ENCODE measurements around the gene UXT. TPM values are rescaled to one million over a fixed set of nuclear protein-coding genes. Genes with fewer than 3 reads are reported as not detected.
"Not testable (repeated sequence)": the region's sequence is repeated elsewhere in the genome, so short reads cannot be mapped to it uniquely, and the experiment has no call there.

Gene UXT
- total RNA-seq, 2 donors from 2014 or later = 127 to 156 TPM

DNA sequence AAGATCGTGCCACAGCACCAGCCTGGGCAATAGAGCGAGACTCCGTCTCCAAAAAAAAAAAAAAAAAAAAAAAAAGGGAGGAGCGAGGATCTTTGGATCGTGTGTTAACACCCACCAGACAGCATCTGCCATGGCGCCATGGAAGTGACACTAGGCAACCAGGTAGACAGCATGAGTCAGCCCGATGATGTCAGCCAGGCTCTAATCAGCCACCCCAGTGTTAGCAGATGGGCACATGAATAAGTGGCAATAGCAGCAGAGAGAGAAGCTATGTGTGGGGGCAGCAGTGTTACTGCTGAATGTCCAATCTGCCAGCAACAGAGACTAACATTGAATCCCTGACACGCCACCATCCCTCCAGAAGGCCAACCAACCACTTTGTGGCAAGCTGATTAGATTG, 45.9 kb downstream of the UXT start:
- H3K9me3 Mint-ChIP-seq = no peaks in the 10 kb centered on the region
- H3K27me3 Mint-ChIP-seq = no peaks in the 10 kb centered on the region
- no peak overlapping the region for H3K4me3 Mint-ChIP-seq
- H3K4me1 Mint-ChIP-seq = no peaks in the 10 kb centered on the region
- ATAC-seq (replicated peaks) = no peak
- H3K36me3 Mint-ChIP-seq (ENCODE audit: low read depth) = no peaks in the 10 kb centered on the region
- no peak overlapping the region for H3K27ac Mint-ChIP-seq

GRCh38 chrX:47612418-47612817, 46.6 kb downstream of the UXT start:
- Mint-ChIP-seq H3K9me3 (no peaks in the 10 kb centered on the region), H3K4me3 (no peak overlapping the region), H3K27me3 (no peaks in the 10 kb centered on the region), H3K27ac (no peak overlapping the region), H3K36me3 (ENCODE audit: low read depth) (no peaks in the 10 kb centered on the region), H3K4me1 (no peaks in the 10 kb centered on the region)
- no peak for ATAC-seq (replicated peaks)

- Mint-ChIP-seq H3K36me3 (ENCODE audit: low read depth) (no peaks in the 10 kb centered on the region), H3K27me3 (no peaks in the 10 kb centered on the region), H3K4me3 (no peak overlapping the region), H3K27ac (no peak overlapping the region), H3K4me1 (no peaks in the 10 kb centered on the region), H3K9me3 (no peaks in the 10 kb centered on the region)
- ATAC-seq (replicated peaks) = no peak
These were observed 47.1 kb downstream of the UXT start for GRCh38 chrX:47611926-47612325.

GRCh38 chrX:47611489-47611888, 47.5 kb downstream of the UXT start:
- no peak for ATAC-seq (replicated peaks)
- Mint-ChIP-seq H3K27me3 (no peaks in the 10 kb centered on the region), H3K4me1 (no peaks in the 10 kb centered on the region), H3K9me3 (no peaks in the 10 kb centered on the region), H3K27ac (no peak overlapping the region), H3K36me3 (ENCODE audit: low read depth) (no peaks in the 10 kb centered on the region), H3K4me3 (no peak overlapping the region)

GRCh38 chrX:47610511-47610910, 48.5 kb downstream of the UXT start:
- ATAC-seq (replicated peaks) = no peak
- Mint-ChIP-seq H3K27ac (no peak overlapping the region), H3K36me3 (ENCODE audit: low read depth) (no peaks in the 10 kb centered on the region), H3K27me3 (no peaks in the 10 kb centered on the region), H3K4me3 (no peak overlapping the region), H3K4me1 (no peaks in the 10 kb centered on the region), H3K9me3 (no peaks in the 10 kb centered on the region)

- Mint-ChIP-seq H3K27ac (no peak overlapping the region), H3K4me1 (no peaks in the 10 kb centered on the region), H3K36me3 (ENCODE audit: low read depth) (no peaks in the 10 kb centered on the region), H3K4me3 (no peak overlapping the region), H3K27me3 (no peaks in the 10 kb centered on the region), H3K9me3 (no peaks in the 10 kb centered on the region)
- ATAC-seq (replicated peaks) = no peak
These were observed 50.7 kb downstream of the UXT start for GRCh38 chrX:47608130-47608810.

DNA sequence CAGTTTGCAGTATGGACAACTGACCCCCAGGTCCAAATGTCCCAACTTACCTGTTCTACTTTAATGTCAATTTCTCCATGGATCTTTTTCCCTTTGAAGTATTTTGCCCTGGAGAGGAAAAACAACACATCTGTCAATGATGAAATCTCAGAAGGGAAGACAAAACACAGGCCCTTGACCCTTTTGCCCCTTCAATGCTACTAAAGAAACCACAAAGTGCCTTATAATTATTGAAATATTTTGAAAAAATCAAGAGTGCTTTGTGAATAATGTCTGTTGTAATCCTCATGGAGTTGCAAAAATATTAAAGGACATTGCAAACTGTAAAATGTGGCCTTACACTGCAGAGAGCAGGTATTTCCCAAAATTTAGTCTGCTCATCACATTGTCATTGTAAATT, 51.9 kb downstream of the UXT start:
- H3K4me3 Mint-ChIP-seq = no peak overlapping the region
- H3K27me3 Mint-ChIP-seq = no peaks in the 10 kb centered on the region
- H3K36me3 Mint-ChIP-seq (ENCODE audit: low read depth) = no peaks in the 10 kb centered on the region
- no peaks in the 10 kb centered on the region for H3K9me3 Mint-ChIP-seq
- no peak for ATAC-seq (replicated peaks)
- no peak overlapping the region for H3K27ac Mint-ChIP-seq
- H3K4me1 Mint-ChIP-seq = no peaks in the 10 kb centered on the region

DNA sequence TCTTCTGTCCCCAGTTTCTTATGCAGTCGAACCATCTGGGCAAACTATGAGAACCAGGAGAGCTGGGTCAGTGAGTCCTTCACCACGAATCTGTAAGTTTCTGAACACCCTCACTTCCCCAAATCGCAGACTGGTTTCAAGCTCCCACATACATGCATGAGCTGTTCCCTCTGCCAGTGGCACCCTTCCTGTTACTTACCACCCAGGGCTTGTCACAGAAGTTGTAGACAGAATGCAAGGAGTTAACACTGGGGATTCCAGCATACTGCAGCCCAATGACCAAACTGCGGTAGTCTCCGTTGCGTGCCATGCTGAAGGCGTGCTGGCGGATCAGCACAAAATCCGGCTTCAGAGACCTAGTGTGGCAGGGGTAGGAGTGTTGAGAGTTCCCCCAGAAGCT, 54.0 kb downstream of the UXT start:
- H3K4me3 Mint-ChIP-seq = no peak overlapping the region
- H3K36me3 Mint-ChIP-seq (ENCODE audit: low read depth) = no peaks in the 10 kb centered on the region
- no peak overlapping the region for H3K27ac Mint-ChIP-seq
- H3K27me3 Mint-ChIP-seq = no peaks in the 10 kb centered on the region
- no peak for ATAC-seq (replicated peaks)
- no peaks in the 10 kb centered on the region for H3K9me3 Mint-ChIP-seq
- no peaks in the 10 kb centered on the region for H3K4me1 Mint-ChIP-seq

DNA sequence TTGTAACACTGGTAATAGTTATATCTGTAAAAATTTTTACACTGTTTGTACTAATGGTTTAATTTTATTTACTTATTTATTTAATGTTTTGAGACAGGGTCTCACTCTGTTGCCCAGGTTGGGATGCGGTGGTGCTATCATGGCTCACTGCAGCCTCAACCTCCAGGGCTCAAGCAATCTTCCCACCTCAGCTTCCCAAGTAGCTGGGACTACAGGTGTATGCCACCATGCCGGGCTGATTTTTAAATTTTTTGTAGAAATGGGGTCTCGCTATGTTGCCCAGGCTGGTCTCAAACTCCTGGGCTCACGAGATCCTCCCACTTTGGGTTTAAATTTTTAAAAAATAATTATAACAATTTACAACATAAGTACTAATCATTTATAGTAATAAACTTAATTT, 55.9 kb downstream of the UXT start:
- ATAC-seq (replicated peaks); H3K27me3 Mint-ChIP-seq; H3K4me3 Mint-ChIP-seq; H3K36me3 Mint-ChIP-seq (ENCODE audit: low read depth); H3K27ac Mint-ChIP-seq; H3K4me1 Mint-ChIP-seq; H3K9me3 Mint-ChIP-seq: not testable (repeated sequence)

Other genes with a start within 250 kb of the UXT start
- gene ZNF41, start 176.0 kb downstream of the UXT start, total RNA-seq = 10 to 100 TPM; 10.5 to 12.2 TPM
- 10 to 100 TPM; 74.8 to 75.5 TPM for gene ARAF, start 98.0 kb downstream of the UXT start, total RNA-seq
- 100 to 1,000 TPM in 1 of 2 donors, 10 to 100 TPM in 1; 56.1 to 302 TPM for gene TIMP1, start 76.7 kb downstream of the UXT start, total RNA-seq
- gene SYN1, start 39.3 kb downstream of the UXT start, total RNA-seq = 1 to 10 TPM; 1.0 to 4.3 TPM
- gene CFP, start 29.2 kb downstream of the UXT start, total RNA-seq = 1 to 10 TPM; 3.2 to 7.6 TPM
- gene ELK1, start 8.6 kb downstream of the UXT start, total RNA-seq = 10 to 100 TPM; 77.8 to 95.9 TPM
- 1 to 10 TPM; 6.4 to 7.8 TPM for gene ZNF81, start 177.7 kb upstream of the UXT start, total RNA-seq

Data from activated T-helper 17 cell treated with anti-CD3 and anti-CD28 coated beads, Interleukin-2, amount 50 U/mL, for 72 hours (primary cell).